ENCODE data around the gene SEMA3F.

- TF ChIP-seq, protein P1, sequence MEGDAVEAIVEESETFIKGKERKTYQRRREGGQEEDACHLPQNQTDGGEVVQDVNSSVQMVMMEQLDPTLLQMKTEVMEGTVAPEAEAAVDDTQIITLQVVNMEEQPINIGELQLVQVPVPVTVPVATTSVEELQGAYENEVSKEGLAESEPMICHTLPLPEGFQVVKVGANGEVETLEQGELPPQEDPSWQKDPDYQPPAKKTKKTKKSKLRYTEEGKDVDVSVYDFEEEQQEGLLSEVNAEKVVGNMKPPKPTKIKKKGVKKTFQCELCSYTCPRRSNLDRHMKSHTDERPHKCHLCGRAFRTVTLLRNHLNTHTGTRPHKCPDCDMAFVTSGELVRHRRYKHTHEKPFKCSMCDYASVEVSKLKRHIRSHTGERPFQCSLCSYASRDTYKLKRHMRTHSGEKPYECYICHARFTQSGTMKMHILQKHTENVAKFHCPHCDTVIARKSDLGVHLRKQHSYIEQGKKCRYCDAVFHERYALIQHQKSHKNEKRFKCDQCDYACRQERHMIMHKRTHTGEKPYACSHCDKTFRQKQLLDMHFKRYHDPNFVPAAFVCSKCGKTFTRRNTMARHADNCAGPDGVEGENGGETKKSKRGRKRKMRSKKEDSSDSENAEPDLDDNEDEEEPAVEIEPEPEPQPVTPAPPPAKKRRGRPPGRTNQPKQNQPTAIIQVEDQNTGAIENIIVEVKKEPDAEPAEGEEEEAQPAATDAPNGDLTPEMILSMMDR (conservative IDR thresholded peaks at IDR 0.05; ENCODE audit: low read depth, low read length) = no peak
- no peak for TF ChIP-seq EZH2 (IDR thresholded peaks at IDR 0.05; ENCODE audit: borderline replicate concordance, low read depth, low read length, poor library complexity, severe bottlenecking)
Observed at GRCh38 chr3:50153782-50154475, 1.2 kb upstream of the SEMA3F start.

All from A673 (cell line).